IMR-90 (cell line): ENCODE measurements around the gene PGA5. TPM values are rescaled to one million over a fixed set of nuclear protein-coding genes. Genes with fewer than 3 reads are reported as not detected.

Experiments
- ATAC-seq: fragments of 200-7000 bp; cut with Tn5 transposase; 2 replicates; pipeline ENCODE4 v1.9.1; 2020; ENCODE audit warnings: low read depth, mild to moderate bottlenecking, moderate library complexity
- BruUV-seq: library from RNA; stranded (reverse); fragments of 400-500 nt; replicated peaks from 2 replicates; lab custom pipeline; 2021; lab: Mats Ljungman, UMichigan
- CTCF ChIA-PET: fragments of 300-600 bp; formaldehyde crosslinking; extraction: SDS; loops from one replicate; lab custom pipeline; 2021; ENCODE audit warnings: antibody characterized with exemption; lab: Yijun Ruan, JAX
- POLR2A ChIA-PET: fragments of 300-600 bp; sonication (Branson Sonifier 250); formaldehyde crosslinking; loops from one replicate; lab custom pipeline; 2022; ENCODE audit warnings: antibody characterized with exemption; ENCODE audit not compliant: unreplicated experiment; lab: Charles Lee
- DNase-seq: peaks from one replicate; pipeline ENCODE4 v3.0.0; 2013
- H2AFZ ChIP-seq: replicated peaks from 2 replicates; pipeline ENCODE3; 2013; ENCODE audit warnings: low read length, mild to moderate bottlenecking; ENCODE audit not compliant: poor library complexity
- H2AK5ac ChIP-seq: 2 replicates; pipeline ENCODE4 v1.6.1; 2013; ENCODE audit warnings: low read depth, low read length, inconsistent platforms
- H2AK9ac ChIP-seq: replicated peaks from 2 replicates; pipeline ENCODE3; 2013; ENCODE audit warnings: mild to moderate bottlenecking, low read depth, low read length, moderate library complexity; ENCODE audit not compliant: poor library complexity
- H2BK120ac ChIP-seq: 2 replicates; pipeline ENCODE4 v1.6.1; 2013; ENCODE audit warnings: low read depth, low read length, inconsistent platforms
- H2BK15ac ChIP-seq: 3 replicates; pipeline ENCODE4 v1.6.1; 2013; ENCODE audit warnings: low read depth, low read length, inconsistent platforms
- H2BK20ac ChIP-seq: 2 replicates; pipeline ENCODE4 v1.6.1; 2013; ENCODE audit warnings: low read depth, mild to moderate bottlenecking, inconsistent platforms, low read length, moderate library complexity
- H2BK5ac ChIP-seq: 2 replicates; pipeline ENCODE4 v1.6.1; 2013; ENCODE audit warnings: mild to moderate bottlenecking, low read depth, low read length, inconsistent platforms; ENCODE audit not compliant: poor library complexity, severe bottlenecking
- H3K14ac ChIP-seq: replicated peaks from 2 replicates; pipeline ENCODE4 v1.6.1; 2013; ENCODE audit warnings: low read depth, low read length, inconsistent platforms
- H3K18ac ChIP-seq: 2 replicates; pipeline ENCODE4 v1.6.1; 2013; ENCODE audit warnings: low read depth, low read length, control low read depth
- H3K23ac ChIP-seq: 2 replicates; pipeline ENCODE4 v1.6.1; 2013; ENCODE audit warnings: low read depth, low read length, inconsistent platforms
- H3K27ac ChIP-seq: 2 replicates; pipeline ENCODE4 v1.5.1; 2013; ENCODE audit warnings: mild to moderate bottlenecking, control low read depth, low read length; ENCODE audit not compliant: insufficient read depth
- H3K27me3 ChIP-seq: 2 replicates; pipeline ENCODE4 v1.6.1; 2013; ENCODE audit warnings: low read length; ENCODE audit not compliant: control insufficient read depth, insufficient read depth
- H3K36me3 ChIP-seq: 2 replicates; pipeline ENCODE4 v1.6.1; 2013; ENCODE audit warnings: low read length, mixed read lengths; ENCODE audit not compliant: control insufficient read depth, insufficient read depth
- H3K4ac ChIP-seq: 2 replicates; pipeline ENCODE4 v1.6.1; 2013; ENCODE audit warnings: low read depth, low read length, inconsistent platforms
- H3K4me1 ChIP-seq: 2 replicates; pipeline ENCODE4 v1.6.1; 2013; ENCODE audit warnings: low read length, mixed read lengths; ENCODE audit not compliant: control insufficient read depth, insufficient read depth
- H3K4me2 ChIP-seq: 2 replicates; pipeline ENCODE4 v1.6.1; 2013; ENCODE audit warnings: low read depth, mild to moderate bottlenecking, control low read depth, low read length, moderate library complexity
- H3K4me3 ChIP-seq: 2 replicates; pipeline ENCODE4 v1.5.1; 2013; ENCODE audit warnings: low read depth, mild to moderate bottlenecking, control low read depth, low read length, moderate library complexity; ENCODE audit not compliant: insufficient read depth
- H3K56ac ChIP-seq: 2 replicates; pipeline ENCODE4 v1.6.1; 2013; ENCODE audit warnings: low read length, inconsistent platforms; ENCODE audit not compliant: insufficient read depth; ENCODE audit errors: extremely low read depth
- H3K79me1 ChIP-seq, 2 experiments: 2 replicates each; pipeline ENCODE4 v1.6.1; 2013; ENCODE audit warnings: low read length in 2 of 2, inconsistent platforms in 1 of 2, low read depth in 1 of 2
- H3K9ac ChIP-seq: 2 replicates; pipeline ENCODE4 v1.6.1; 2013; ENCODE audit warnings: low read depth, low read length, control low read depth
- H3K9me1 ChIP-seq: 2 replicates; pipeline ENCODE4 v1.6.1; 2013; ENCODE audit warnings: low read length, inconsistent platforms; ENCODE audit not compliant: insufficient read depth
- H3K9me3 ChIP-seq: 2 replicates; pipeline ENCODE4 v1.6.1; 2013; ENCODE audit warnings: low read length; ENCODE audit not compliant: control insufficient read depth, insufficient read depth
- H4K20me1 ChIP-seq: 2 replicates; pipeline ENCODE4 v1.6.1; 2013; ENCODE audit warnings: low read length, inconsistent platforms; ENCODE audit not compliant: insufficient read depth
- H4K5ac ChIP-seq: 2 replicates; pipeline ENCODE4 v1.6.1; 2013; ENCODE audit warnings: mild to moderate bottlenecking, low read depth, low read length, control low read depth
- H4K8ac ChIP-seq, 2 experiments: 2 replicates each; pipeline ENCODE4 v1.6.1; 2013; ENCODE audit warnings: low read depth in 2 of 2, low read length in 2 of 2, control low read depth in 1 of 2, inconsistent platforms in 1 of 2
- H4K91ac ChIP-seq: 2 replicates; pipeline ENCODE4 v1.6.1; 2013; ENCODE audit warnings: low read depth, low read length, inconsistent platforms; ENCODE audit not compliant: insufficient read depth
- FOS ChIP-seq: fragments of 150-350 bp; IDR thresholded peaks from 2 replicates; pipeline ENCODE4 v1.6.1; 2016; ENCODE audit warnings: low read depth, low read length
- MAFK ChIP-seq: IDR thresholded peaks from 2 replicates; pipeline ENCODE4 v1.6.1; 2012; ENCODE audit warnings: low read depth, low read length, improper control_type of control experiment
- WGBS, 2 experiments: methylation state at CpG; one replicate each; pipeline versions ENCODE4 v1.1.5 to v1.1.7; 2013; ENCODE audit warnings: missing lambda C conversion rate in 2 of 2; ENCODE audit not compliant: insufficient read length in 1 of 2; ENCODE audit errors: extremely low coverage in 2 of 2; 5-methylcytosine and 5-hydroxymethylcytosine counted together
- dilution Hi-C: fragments of 300-500 bp; cut with HindIII; formaldehyde crosslinking; loops from one replicate; pipeline ENCODE4 v1.14.3; 2018; ENCODE audit warnings: low sequenced_read_pairs; ENCODE audit not compliant: unreplicated experiment
- in situ Hi-C: fragments of 300-500 bp; cut with MboI; formaldehyde crosslinking; loops from 3 replicates; pipeline ENCODE4 v1.14.3; 2019; ENCODE audit warnings: low sequenced_read_pairs, inconsistent platforms, mixed read lengths
- intact Hi-C: fragments of 100-400 bp; cut with micrococcal nuclease; formaldehyde crosslinking; loops from 2 replicates; pipeline ENCODE4 v1.10.0; 2022
- polyA plus RNA-seq, 3 experiments: library from polyadenylated mRNA; depleted of rRNA; stranded (reverse); fragments of >200 nt; gene quantifications; 2 replicates each; pipeline ENCODE4 v1.2.3, GENCODE V29; 2012; ENCODE audit warnings: low replicate concordance in 1 of 3
- total RNA-seq: library from RNA; depleted of rRNA; stranded (reverse); fragments of >200 nt; gene quantifications from 2 replicates; pipeline ENCODE4 v1.2.3, GENCODE V29; 2012

PGA5 gene
- total and polyA plus RNA-seq, 2 of the 4 experiments (the other 2 are of a cell fraction), result not detected

DNA sequence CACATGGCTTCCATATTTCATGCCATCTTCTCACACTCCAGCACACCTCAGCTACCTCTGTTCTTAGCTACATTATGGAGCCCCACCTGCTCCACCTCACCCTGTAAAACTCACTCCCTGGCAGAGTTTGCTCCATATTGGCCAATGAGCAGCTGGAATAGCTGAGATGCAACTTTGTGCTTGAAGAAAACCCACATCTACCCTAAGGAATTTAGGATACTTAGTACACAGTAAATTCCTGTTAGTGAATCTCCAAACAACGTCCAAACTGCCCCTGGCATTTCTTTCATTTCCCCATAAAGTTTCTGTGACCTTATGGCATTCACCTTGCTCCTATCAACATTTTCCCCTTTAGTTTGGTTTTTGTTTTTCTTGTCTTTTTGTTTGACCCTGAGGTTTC is 56.4 kb downstream of the PGA5 start:
- H4K91ac ChIP-seq, result peak overlapping the region; percentile 36; the same call in 1 of the 2 replicates
- peaks cover 0 to 17% of the 10 kb centered on the region in 2 experiments; a peak in 2 of 4 replicates for H3K79me1 ChIP-seq
- peak overlapping the region; percentile 56 for H2AK9ac ChIP-seq
- dilution Hi-C loops (no loop called here), intact Hi-C loops (no loop called here), in situ Hi-C loops (no loop called here)
- H2BK120ac ChIP-seq, result peak overlapping the region; percentile 63; the same call in 1 of the 2 replicates
- no TSS peak for BruUV-seq
- peak overlapping the region; percentile 90 for H4K5ac ChIP-seq
- H4K20me1 ChIP-seq, result peaks cover 13% of the 10 kb centered on the region; the same call in 1 of the 2 replicates
- no peak overlapping the region for H2AFZ ChIP-seq
- peaks cover 34% of the 10 kb centered on the region for H3K36me3 ChIP-seq
- H3K9me1 ChIP-seq, result peaks cover 20% of the 10 kb centered on the region
- H3K9me3 ChIP-seq, result no peaks in the 10 kb centered on the region
- H2BK20ac ChIP-seq, result peak overlapping the region; percentile 70; the same call in 1 of the 2 replicates
- H3K27ac ChIP-seq, result peak overlapping the region; percentile 49; the same call in 1 of the 2 replicates
- H3K4me1 ChIP-seq, result peaks cover 16% of the 10 kb centered on the region
- H4K8ac ChIP-seq, result peak overlapping the region in 1 of 2 experiments; percentile 64; a peak in 2 of 4 replicates
- peak overlapping the region; percentile 23 for H3K14ac ChIP-seq
- ChIA-PET POLR2A (no interaction called here), CTCF (interaction anchor here (2.7 kb wide), 1 partner anchor 43 kb away, joined by 7 read pairs; no protein-coding TSS in a partner anchor)
- peak overlapping the region; percentile 19; the same call in 1 of the 2 replicates for H3K56ac ChIP-seq
- peak overlapping the region; percentile 55 for H2BK5ac ChIP-seq
- peaks cover 2% of the 10 kb centered on the region; the same call in 1 of the 2 replicates for H3K27me3 ChIP-seq
- peak overlapping the region; percentile 66 for H3K18ac ChIP-seq
- H3K23ac ChIP-seq, result 0 out of 2 replicates have a peak overlapping the region, but pooled peaks have one; percentile 7
- H2BK15ac ChIP-seq, result no peak overlapping the region; the same call in 2 of the 3 replicates
- no peak overlapping the region; the same call in 1 of the 2 replicates for H3K9ac ChIP-seq
- TF ChIP-seq FOS (no peak), MAFK (no peak)
- no peak overlapping the region for H3K4me3 ChIP-seq
- H3K4me2 ChIP-seq, result no peak overlapping the region
- H3K4ac ChIP-seq, result peak overlapping the region; percentile 67
- H2AK5ac ChIP-seq, result peak overlapping the region; percentile 46; the same call in 1 of the 2 replicates
- peak; percentile 18 for DNase-seq
- peak; percentile 10 for ATAC-seq
- no CpG with 5 or more reads among the region's 1 CpG for WGBS, 2 experiments
